HUDEP-2 (cell line): Measurements from ENCODE around the gene PRELID1.

Experiments
- DNase-seq, 76 experiments: peaks; one replicate each; lab custom pipeline; 2025; ENCODE audit not compliant: unreplicated experiment in 76 of 76; lab: John Stamatoyannopoulos, UW

PRELID1 gene

DNA sequence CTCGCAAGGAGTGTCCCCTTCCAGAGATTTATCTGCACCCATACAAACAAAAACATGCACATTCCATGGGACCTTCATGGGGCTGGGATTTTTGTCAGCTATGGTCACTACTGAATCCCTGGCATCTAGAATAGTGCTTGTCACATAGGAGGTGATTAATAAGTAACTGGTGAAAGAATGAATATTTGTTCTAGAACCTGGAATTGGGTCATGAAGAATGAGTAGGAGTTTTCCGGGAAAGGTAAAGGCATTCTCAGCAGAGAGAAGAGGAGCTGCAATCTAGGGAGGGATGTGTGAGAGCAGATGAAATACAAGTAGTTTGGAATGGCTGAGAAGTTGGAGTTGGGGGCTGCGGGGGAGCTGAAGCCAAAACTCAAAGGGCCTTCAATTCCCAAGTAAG lies 50.7 kb downstream of the PRELID1 start:
- no peak for DNase-seq

- DNase-seq: no peak
These were observed 51.1 kb downstream of the PRELID1 start for GRCh38 chr5:177354711-177355110.

DNA sequence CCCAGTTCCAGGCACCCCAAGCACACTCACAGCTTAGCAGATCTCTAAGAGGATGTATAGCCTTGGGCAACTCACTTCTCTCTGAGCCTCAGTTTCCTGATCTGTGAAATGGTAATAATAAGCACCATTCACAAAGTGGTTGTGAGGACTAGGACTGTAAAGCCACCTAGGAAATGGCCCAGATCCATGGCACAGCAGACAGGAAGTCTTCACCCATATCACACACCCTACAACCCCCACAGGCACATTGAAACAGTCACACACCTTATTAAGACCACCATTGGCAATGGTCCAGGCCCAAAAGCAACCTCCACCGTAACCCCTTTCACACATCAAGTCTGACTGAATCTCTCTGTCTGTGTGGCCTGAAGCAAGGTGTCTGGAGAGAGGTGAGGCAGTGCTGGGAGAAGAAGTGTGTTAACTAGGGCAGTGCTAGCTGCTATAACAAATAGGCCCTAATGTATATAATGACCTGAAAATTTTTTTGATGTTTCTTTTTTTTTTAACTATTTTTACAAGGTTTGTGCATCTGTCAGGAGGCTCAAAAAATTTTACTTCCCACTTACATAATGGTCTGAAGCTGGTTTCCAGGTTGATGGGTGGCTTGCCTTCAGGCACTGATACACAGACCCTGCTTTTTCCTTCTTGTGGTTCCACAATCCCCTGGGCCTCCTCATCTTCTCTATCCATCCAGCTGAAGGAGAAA lies 51.7 kb downstream of the PRELID1 start:
- no peak for DNase-seq

- peak in 3 of 76 experiments; percentile 7 to 47 (median 34) for DNase-seq
These were observed 52.2 kb downstream of the PRELID1 start for GRCh38 chr5:177355868-177356168.
